PFSK-1 (cell line): ENCODE measurements around the gene TMTC3.

Experiments used
- FOXP2 ChIP-seq: optimal IDR thresholded peaks from 2 replicates; pipeline ENCODE3; 2011; ENCODE audit warnings: borderline replicate concordance, control low read depth, inconsistent platforms; ENCODE audit not compliant: insufficient read depth; ENCODE audit errors: extremely low read length, extremely low read depth
- POLR2AphosphoS5 ChIP-seq: IDR thresholded peaks from 2 replicates; pipeline ENCODE4 v1.6.1; 2012; ENCODE audit warnings: low read depth, mild to moderate bottlenecking, control low read depth, low read length, moderate library complexity
- SIN3A ChIP-seq: IDR thresholded peaks from 2 replicates; pipeline ENCODE4 v1.6.1; 2012; ENCODE audit warnings: mild to moderate bottlenecking, low read length, moderate library complexity, borderline replicate concordance; ENCODE audit not compliant: insufficient read depth
- TAF1 ChIP-seq: IDR thresholded peaks from 2 replicates; pipeline ENCODE4 v1.6.1; 2012; ENCODE audit warnings: low read length, control low read depth, borderline replicate concordance; ENCODE audit not compliant: insufficient read depth
- TF ChIP-seq, protein P1 (sequence below), 2 experiments: IDR thresholded peaks; 2 replicates each; pipeline versions ENCODE4 v1.6.1 to v1.8.0; 2011 to 2012; ENCODE audit warnings: low read depth in 2 of 2, low read length in 2 of 2, control low read depth in 1 of 2, inconsistent platforms in 1 of 2, mild to moderate bottlenecking in 1 of 2, moderate library complexity in 1 of 2; ENCODE audit not compliant: insufficient read depth in 1 of 2

TMTC3 gene

DNA sequence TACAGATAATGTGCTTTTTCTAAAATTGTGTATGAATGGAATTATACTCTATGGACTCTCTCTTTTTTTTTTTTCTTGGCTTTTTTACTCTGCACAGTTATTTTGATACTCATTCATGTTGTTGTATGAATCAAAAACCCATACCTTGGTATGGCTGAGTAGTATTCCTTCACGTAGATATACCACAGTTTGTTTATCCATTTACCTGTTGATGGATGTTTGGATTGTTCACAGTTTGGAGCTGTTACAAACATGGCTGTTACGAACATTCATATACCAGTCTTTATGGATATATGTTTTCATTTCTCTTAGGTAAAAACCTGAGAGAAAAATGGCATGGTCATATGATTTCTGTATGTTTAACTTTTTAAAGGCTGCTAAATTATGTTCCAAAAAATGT is 43.2 kb downstream of the TMTC3 start:
- TF ChIP-seq POLR2AphosphoS5: no peak
- no peak for TF ChIP-seq SIN3A
- no peak for TF ChIP-seq TAF1
- TF ChIP-seq, protein P1, sequence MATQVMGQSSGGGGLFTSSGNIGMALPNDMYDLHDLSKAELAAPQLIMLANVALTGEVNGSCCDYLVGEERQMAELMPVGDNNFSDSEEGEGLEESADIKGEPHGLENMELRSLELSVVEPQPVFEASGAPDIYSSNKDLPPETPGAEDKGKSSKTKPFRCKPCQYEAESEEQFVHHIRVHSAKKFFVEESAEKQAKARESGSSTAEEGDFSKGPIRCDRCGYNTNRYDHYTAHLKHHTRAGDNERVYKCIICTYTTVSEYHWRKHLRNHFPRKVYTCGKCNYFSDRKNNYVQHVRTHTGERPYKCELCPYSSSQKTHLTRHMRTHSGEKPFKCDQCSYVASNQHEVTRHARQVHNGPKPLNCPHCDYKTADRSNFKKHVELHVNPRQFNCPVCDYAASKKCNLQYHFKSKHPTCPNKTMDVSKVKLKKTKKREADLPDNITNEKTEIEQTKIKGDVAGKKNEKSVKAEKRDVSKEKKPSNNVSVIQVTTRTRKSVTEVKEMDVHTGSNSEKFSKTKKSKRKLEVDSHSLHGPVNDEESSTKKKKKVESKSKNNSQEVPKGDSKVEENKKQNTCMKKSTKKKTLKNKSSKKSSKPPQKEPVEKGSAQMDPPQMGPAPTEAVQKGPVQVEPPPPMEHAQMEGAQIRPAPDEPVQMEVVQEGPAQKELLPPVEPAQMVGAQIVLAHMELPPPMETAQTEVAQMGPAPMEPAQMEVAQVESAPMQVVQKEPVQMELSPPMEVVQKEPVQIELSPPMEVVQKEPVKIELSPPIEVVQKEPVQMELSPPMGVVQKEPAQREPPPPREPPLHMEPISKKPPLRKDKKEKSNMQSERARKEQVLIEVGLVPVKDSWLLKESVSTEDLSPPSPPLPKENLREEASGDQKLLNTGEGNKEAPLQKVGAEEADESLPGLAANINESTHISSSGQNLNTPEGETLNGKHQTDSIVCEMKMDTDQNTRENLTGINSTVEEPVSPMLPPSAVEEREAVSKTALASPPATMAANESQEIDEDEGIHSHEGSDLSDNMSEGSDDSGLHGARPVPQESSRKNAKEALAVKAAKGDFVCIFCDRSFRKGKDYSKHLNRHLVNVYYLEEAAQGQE (IDR thresholded peaks at IDR 0.05; ENCODE audit: insufficient read depth in 1 of 2, low read depth in 2 of 2, low read length in 2 of 2): no peak
- no peak for TF ChIP-seq FOXP2

GRCh38 chr12:88185988-88186387 is 43.9 kb downstream of the TMTC3 start:
- TF ChIP-seq TAF1 (no peak), SIN3A (no peak), POLR2AphosphoS5 (no peak), FOXP2 (no peak)
- TF ChIP-seq, protein P1 (IDR thresholded peaks at IDR 0.05; ENCODE audit: insufficient read depth in 1 of 2, low read depth in 2 of 2, low read length in 2 of 2): no peak

GRCh38 chr12:88187571-88187970 is 45.5 kb downstream of the TMTC3 start:
- TF ChIP-seq, protein P1 (IDR thresholded peaks at IDR 0.05; ENCODE audit: insufficient read depth in 1 of 2, low read depth in 2 of 2, low read length in 2 of 2): no peak
- no peak for TF ChIP-seq POLR2AphosphoS5
- no peak for TF ChIP-seq SIN3A
- TF ChIP-seq TAF1: no peak
- TF ChIP-seq FOXP2: no peak

- no peak for TF ChIP-seq POLR2AphosphoS5
- TF ChIP-seq, protein P1 (IDR thresholded peaks at IDR 0.05; ENCODE audit: insufficient read depth in 1 of 2, low read depth in 2 of 2, low read length in 2 of 2): no peak
- TF ChIP-seq TAF1: no peak
- no peak for TF ChIP-seq SIN3A
- TF ChIP-seq FOXP2: no peak
Measured at GRCh38 chr12:88188180-88188579, 46.1 kb downstream of the TMTC3 start.

- TF ChIP-seq SIN3A: no peak
- TF ChIP-seq, protein P1 (IDR thresholded peaks at IDR 0.05; ENCODE audit: insufficient read depth in 1 of 2, low read depth in 2 of 2, low read length in 2 of 2): no peak
- no peak for TF ChIP-seq FOXP2
- no peak for TF ChIP-seq POLR2AphosphoS5
- TF ChIP-seq TAF1: no peak
Measured at GRCh38 chr12:88192426-88192825, 50.3 kb downstream of the TMTC3 start.
